NB4 (cell line): ENCODE results near the gene GRID2.

Source experiments
- MAX ChIP-seq: IDR thresholded peaks from 2 replicates; pipeline ENCODE4 v1.6.1; 2011; ENCODE audit warnings: low read depth, low read length
- POLR2A ChIP-seq: IDR thresholded peaks from 2 replicates; pipeline ENCODE4 v1.6.1; 2011; ENCODE audit warnings: mild to moderate bottlenecking; ENCODE audit not compliant: insufficient read length; ENCODE audit errors: extremely low read depth
- TF ChIP-seq, protein P1 (sequence below): IDR thresholded peaks from one replicate; pipeline ENCODE4 v1.5.1; 2012; ENCODE audit warnings: low read depth, low read length

DNA sequence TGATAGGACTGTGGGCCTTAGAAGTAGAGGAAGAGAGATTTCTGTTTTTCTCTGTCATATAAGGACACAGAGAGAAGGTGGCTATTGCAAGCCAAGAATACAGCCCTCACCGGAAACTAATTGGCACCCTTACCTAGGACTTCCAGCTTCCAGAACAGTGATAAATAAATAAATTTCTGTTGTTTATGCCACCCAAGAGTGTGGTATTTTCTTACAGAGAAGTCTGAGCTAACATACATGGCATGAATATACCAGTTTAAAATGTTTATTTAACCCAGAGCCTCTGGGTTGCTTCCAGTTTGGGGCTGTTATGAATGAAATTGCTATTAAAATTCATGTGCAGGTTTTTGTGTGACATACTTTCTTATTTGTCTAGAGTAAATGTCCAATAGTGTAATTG lies 870.8 kb downstream of the GRID2 start:
- TF ChIP-seq, protein P1, sequence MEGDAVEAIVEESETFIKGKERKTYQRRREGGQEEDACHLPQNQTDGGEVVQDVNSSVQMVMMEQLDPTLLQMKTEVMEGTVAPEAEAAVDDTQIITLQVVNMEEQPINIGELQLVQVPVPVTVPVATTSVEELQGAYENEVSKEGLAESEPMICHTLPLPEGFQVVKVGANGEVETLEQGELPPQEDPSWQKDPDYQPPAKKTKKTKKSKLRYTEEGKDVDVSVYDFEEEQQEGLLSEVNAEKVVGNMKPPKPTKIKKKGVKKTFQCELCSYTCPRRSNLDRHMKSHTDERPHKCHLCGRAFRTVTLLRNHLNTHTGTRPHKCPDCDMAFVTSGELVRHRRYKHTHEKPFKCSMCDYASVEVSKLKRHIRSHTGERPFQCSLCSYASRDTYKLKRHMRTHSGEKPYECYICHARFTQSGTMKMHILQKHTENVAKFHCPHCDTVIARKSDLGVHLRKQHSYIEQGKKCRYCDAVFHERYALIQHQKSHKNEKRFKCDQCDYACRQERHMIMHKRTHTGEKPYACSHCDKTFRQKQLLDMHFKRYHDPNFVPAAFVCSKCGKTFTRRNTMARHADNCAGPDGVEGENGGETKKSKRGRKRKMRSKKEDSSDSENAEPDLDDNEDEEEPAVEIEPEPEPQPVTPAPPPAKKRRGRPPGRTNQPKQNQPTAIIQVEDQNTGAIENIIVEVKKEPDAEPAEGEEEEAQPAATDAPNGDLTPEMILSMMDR, result no peak
- TF ChIP-seq POLR2A, result no peak
- no peak for TF ChIP-seq MAX
